Measurements from ENCODE around the gene GNG7. TPM values are rescaled to one million over a fixed set of nuclear protein-coding genes. Genes with fewer than 3 reads are reported as not detected.

GNG7 gene
- total and polyA plus RNA-seq, 10 of the 15 experiments (the other 5 are each of a cell fraction or from before 2014, with no cell fraction given), result 1.9 to 13.6 (median 6.5) TPM

- TF ChIP-seq, protein P1, sequence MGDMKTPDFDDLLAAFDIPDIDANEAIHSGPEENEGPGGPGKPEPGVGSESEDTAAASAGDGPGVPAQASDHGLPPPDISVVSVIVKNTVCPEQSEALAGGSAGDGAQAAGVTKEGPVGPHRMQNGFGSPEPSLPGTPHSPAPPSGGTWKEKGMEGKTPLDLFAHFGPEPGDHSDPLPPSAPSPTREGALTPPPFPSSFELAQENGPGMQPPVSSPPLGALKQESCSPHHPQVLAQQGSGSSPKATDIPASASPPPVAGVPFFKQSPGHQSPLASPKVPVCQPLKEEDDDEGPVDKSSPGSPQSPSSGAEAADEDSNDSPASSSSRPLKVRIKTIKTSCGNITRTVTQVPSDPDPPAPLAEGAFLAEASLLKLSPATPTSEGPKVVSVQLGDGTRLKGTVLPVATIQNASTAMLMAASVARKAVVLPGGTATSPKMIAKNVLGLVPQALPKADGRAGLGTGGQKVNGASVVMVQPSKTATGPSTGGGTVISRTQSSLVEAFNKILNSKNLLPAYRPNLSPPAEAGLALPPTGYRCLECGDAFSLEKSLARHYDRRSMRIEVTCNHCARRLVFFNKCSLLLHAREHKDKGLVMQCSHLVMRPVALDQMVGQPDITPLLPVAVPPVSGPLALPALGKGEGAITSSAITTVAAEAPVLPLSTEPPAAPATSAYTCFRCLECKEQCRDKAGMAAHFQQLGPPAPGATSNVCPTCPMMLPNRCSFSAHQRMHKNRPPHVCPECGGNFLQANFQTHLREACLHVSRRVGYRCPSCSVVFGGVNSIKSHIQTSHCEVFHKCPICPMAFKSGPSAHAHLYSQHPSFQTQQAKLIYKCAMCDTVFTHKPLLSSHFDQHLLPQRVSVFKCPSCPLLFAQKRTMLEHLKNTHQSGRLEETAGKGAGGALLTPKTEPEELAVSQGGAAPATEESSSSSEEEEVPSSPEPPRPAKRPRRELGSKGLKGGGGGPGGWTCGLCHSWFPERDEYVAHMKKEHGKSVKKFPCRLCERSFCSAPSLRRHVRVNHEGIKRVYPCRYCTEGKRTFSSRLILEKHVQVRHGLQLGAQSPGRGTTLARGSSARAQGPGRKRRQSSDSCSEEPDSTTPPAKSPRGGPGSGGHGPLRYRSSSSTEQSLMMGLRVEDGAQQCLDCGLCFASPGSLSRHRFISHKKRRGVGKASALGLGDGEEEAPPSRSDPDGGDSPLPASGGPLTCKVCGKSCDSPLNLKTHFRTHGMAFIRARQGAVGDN (IDR thresholded peaks at IDR 0.05), result peak; percentile 29; the same call in 1 of the 2 replicates
- peak; percentile 59 for TF ChIP-seq MEF2B (IDR thresholded peaks at IDR 0.05; ENCODE audit: partially characterized antibody, poor library complexity, severe bottlenecking)
- peak; percentile 84 for TF ChIP-seq RAD21 (IDR thresholded peaks at IDR 0.05; ENCODE audit: insufficient read depth, low read depth, low read length)
- peak; percentile 71 for TF ChIP-seq YY1 (IDR thresholded peaks at IDR 0.05; ENCODE audit: low read depth, low read length)
- no peak for TF ChIP-seq EZH2 (IDR thresholded peaks at IDR 0.05; ENCODE audit: borderline replicate concordance, control insufficient read depth, low read depth, low read length)
- no peak for TF ChIP-seq CHD2 (IDR thresholded peaks at IDR 0.05; ENCODE audit: borderline replicate concordance, low read depth, low read length)
Observed at GRCh38 chr19:2613507-2614295, 88.8 kb downstream of the GNG7 start (continued).

Data from GM12878 (cell line).